Keratinocyte (primary cell): ENCODE data around the gene DTD2. TPM values are rescaled to one million over a fixed set of nuclear protein-coding genes. Genes with fewer than 3 reads are reported as not detected.
A peak's percentile ranks its signal among the peaks of the same experiment; 100 is the strongest.

Experiments used
- DNase-seq: peaks from one replicate; pipeline ENCODE4 v3.0.0-alpha.2; 2011; ENCODE audit warnings: low read depth, missing footprints, low spot score
- FAIRE-seq: peaks from 2 replicates; lab custom pipeline; 2011; peaks lifted over from hg19 to GRCh38; lab: Jason Lieb, UNC
- H2AFZ ChIP-seq: 2 replicates; pipeline ENCODE4 v1.6.0; 2012; ENCODE audit warnings: low read length, control low read depth, inconsistent platforms; ENCODE audit not compliant: control insufficient read depth
- H3K27ac ChIP-seq: 2 replicates; pipeline ENCODE4 v1.5.1; 2011; ENCODE audit warnings: low read length; ENCODE audit not compliant: control insufficient read depth, insufficient read depth
- H3K27me3 ChIP-seq: 3 replicates; pipeline ENCODE4 v1.6.0; 2011; ENCODE audit warnings: low read length; ENCODE audit not compliant: control insufficient read depth, insufficient read depth; ENCODE audit errors: extremely low read depth
- H3K36me3 ChIP-seq, 2 experiments: 2 replicates in 1 of 2; 3 replicates in 1 of 2; pipeline ENCODE4 v1.5.1; 2011; ENCODE audit warnings: low read length in 2 of 2, mild to moderate bottlenecking in 1 of 2; ENCODE audit not compliant: control insufficient read depth in 2 of 2, insufficient read depth in 2 of 2; ENCODE audit errors: extremely low read depth in 1 of 2
- H3K4me1 ChIP-seq: 3 replicates; pipeline ENCODE4 v1.5.1; 2011; ENCODE audit warnings: low read length; ENCODE audit not compliant: control insufficient read depth, insufficient read depth; ENCODE audit errors: extremely low read depth
- H3K4me2 ChIP-seq: 3 replicates; pipeline ENCODE4 v1.6.0; 2011; ENCODE audit warnings: low read depth, low read length; ENCODE audit not compliant: control insufficient read depth, insufficient read depth; ENCODE audit errors: extremely low read depth
- H3K4me3 ChIP-seq, 3 experiments: fragments of 200-600 bp in 1 of 3; sonication (generic) in 1 of 3; 2 replicates in 2 of 3; 3 replicates in 1 of 3; pipeline ENCODE4 v1.5.1; 2011 to 2016; ENCODE audit warnings: low read length in 3 of 3, mild to moderate bottlenecking in 3 of 3, control low read depth in 2 of 3, inconsistent platforms in 1 of 3, low read depth in 1 of 3, mixed read lengths in 1 of 3, mixed run types in 1 of 3, moderate library complexity in 1 of 3; ENCODE audit not compliant: control insufficient read depth in 2 of 3, insufficient read depth in 2 of 3; ENCODE audit errors: extremely low read depth in 1 of 3
- H3K79me2 ChIP-seq: 2 replicates; pipeline ENCODE4 v1.6.0; 2012; ENCODE audit warnings: low read length; ENCODE audit not compliant: control insufficient read depth, insufficient read depth
- H3K9ac ChIP-seq: 3 replicates; pipeline ENCODE4 v1.6.0; 2011; ENCODE audit warnings: low read length; ENCODE audit not compliant: control insufficient read depth, insufficient read depth; ENCODE audit errors: extremely low read depth
- H3K9me1 ChIP-seq: 3 replicates; pipeline ENCODE4 v1.6.0; 2011; ENCODE audit warnings: low read length; ENCODE audit not compliant: control insufficient read depth, insufficient read depth; ENCODE audit errors: extremely low read depth
- H3K9me3 ChIP-seq: 2 replicates; pipeline ENCODE4 v1.5.1; 2012; ENCODE audit warnings: low read depth, low read length; ENCODE audit not compliant: control insufficient read depth
- H4K20me1 ChIP-seq: 3 replicates; pipeline ENCODE4 v1.6.0; 2011; ENCODE audit warnings: low read length; ENCODE audit not compliant: control insufficient read depth, insufficient read depth; ENCODE audit errors: extremely low read depth
- CTCF ChIP-seq, 3 experiments: IDR thresholded peaks in 1 of 3; conservative IDR thresholded peaks in 1 of 3; optimal IDR thresholded peaks in 1 of 3; 2 replicates in 2 of 3; 3 replicates in 1 of 3; pipeline versions ENCODE3 to v1.5.1; 2011; ENCODE audit warnings: low read length in 3 of 3, mild to moderate bottlenecking in 3 of 3, moderate library complexity in 2 of 3, control low read depth in 1 of 3, inconsistent platforms in 1 of 3; ENCODE audit not compliant: insufficient read depth in 2 of 3; ENCODE audit errors: extremely low read depth in 1 of 3
- EZH2 ChIP-seq: IDR thresholded peaks from one replicate; pipeline ENCODE4 v1.6.1; 2012; ENCODE audit warnings: inconsistent platforms, mild to moderate bottlenecking, low read length, moderate library complexity
- dilution Hi-C: fragments of 300-500 bp; cut with MboI; formaldehyde crosslinking; loops from one replicate; pipeline ENCODE4 v1.7.0; 2020; ENCODE audit warnings: low sequenced_read_pairs; ENCODE audit not compliant: extremely low pct_ligation_motif_present
- polyA plus RNA-seq, 5 experiments: library from polyadenylated mRNA; depleted of rRNA in 3 of 5; stranded (reverse) in 3 of 5; stranded (forward) in 1 of 5; unstranded in 1 of 5; fragments of >200 nt; gene quantifications; 1 replicate in 1 of 5; 2 replicates in 3 of 5; 3 replicates in 1 of 5; pipeline versions ENCODE4 v1.2.1 to v1.2.3, GENCODE V29; 2011 to 2012; ENCODE audit warnings: missing spikeins in 2 of 5, low read depth in 1 of 5, low replicate concordance in 1 of 5

The DTD2 gene
- polyA plus RNA-seq, 1 donor (not counting 4 experiments of a cell fraction or from before 2014, with no cell fraction given) = 22.3 TPM

GRCh38 chr14:31479027-31479426 is 21.7 kb upstream of the DTD2 start:
- dilution Hi-C loops = no loop called here
- no peak overlapping the region for H3K9ac ChIP-seq
- TF ChIP-seq CTCF (optimal IDR thresholded peaks at IDR 0.05 in 1 of 3, IDR thresholded peaks at IDR 0.05 in 1 of 3, conservative IDR thresholded peaks at IDR 0.05 in 1 of 3; ENCODE audit: extremely low read depth in 1 of 3, insufficient read depth in 2 of 3, low read length in 3 of 3) (no peak), EZH2 (no peak)
- H3K9me1 ChIP-seq = no peaks in the 10 kb centered on the region
- H3K27me3 ChIP-seq = no peaks in the 10 kb centered on the region
- FAIRE-seq (peak; percentile 61), DNase-seq (no peak)
- H3K79me2 ChIP-seq = no peaks in the 10 kb centered on the region
- no peak overlapping the region for H3K4me3 ChIP-seq
- no peaks in the 10 kb centered on the region for H3K36me3 ChIP-seq
- no peak overlapping the region for H2AFZ ChIP-seq
- H3K4me2 ChIP-seq = no peak overlapping the region
- no peaks in the 10 kb centered on the region for H3K9me3 ChIP-seq
- H3K4me1 ChIP-seq = no peaks in the 10 kb centered on the region
- no peaks in the 10 kb centered on the region for H4K20me1 ChIP-seq
- H3K27ac ChIP-seq = no peak overlapping the region

- Histone ChIP-seq H3K36me3 (no peaks in the 10 kb centered on the region), H4K20me1 (no peaks in the 10 kb centered on the region), H3K9me1 (no peaks in the 10 kb centered on the region), H3K9ac (no peak overlapping the region), H3K4me3 (no peak overlapping the region), H3K4me1 (no peaks in the 10 kb centered on the region), H3K79me2 (no peaks in the 10 kb centered on the region), H3K27me3 (no peaks in the 10 kb centered on the region), H2AFZ (no peak overlapping the region), H3K4me2 (no peak overlapping the region), H3K9me3 (no peaks in the 10 kb centered on the region), H3K27ac (no peak overlapping the region)
- dilution Hi-C loops = no loop called here
- DNase-seq = no peak
- no peak for FAIRE-seq
- TF ChIP-seq EZH2 (no peak), CTCF (optimal IDR thresholded peaks at IDR 0.05 in 1 of 3, IDR thresholded peaks at IDR 0.05 in 1 of 3, conservative IDR thresholded peaks at IDR 0.05 in 1 of 3; ENCODE audit: extremely low read depth in 1 of 3, insufficient read depth in 2 of 3, low read length in 3 of 3) (no peak)
Observed at GRCh38 chr14:31477248-31477647, 19.9 kb upstream of the DTD2 start.
